Measurements from ENCODE around the gene DLL1.

Gene DLL1

GRCh38 chr6:170283212-170284081, 7.4 kb downstream of the DLL1 start:
- no peak for FAIRE-seq

GRCh38 chr6:170282512-170283158, 8.2 kb downstream of the DLL1 start:
- no peak for FAIRE-seq
- DNase-seq (ENCODE audit: insufficient read length, low spot score), result no peak

More at GRCh38 chr6:170283212-170284081, 7.4 kb downstream of the DLL1 start:
- no peak for DNase-seq (ENCODE audit: insufficient read length, low spot score)

- no peak for DNase-seq (ENCODE audit: insufficient read length, low spot score)
- FAIRE-seq, result no peak
These were observed 9.3 kb downstream of the DLL1 start for GRCh38 chr6:170281331-170282292.

- DNase-seq (ENCODE audit: insufficient read length, low spot score), result no peak
- no peak for FAIRE-seq
These were observed 10.2 kb downstream of the DLL1 start for GRCh38 chr6:170280689-170281045.

GRCh38 chr6:170279977-170280688, 10.7 kb downstream of the DLL1 start:
- DNase-seq (ENCODE audit: insufficient read length, low spot score) (no peak), FAIRE-seq (no peak)

- FAIRE-seq (no peak), DNase-seq (ENCODE audit: insufficient read length, low spot score) (no peak)
These were observed 11.5 kb downstream of the DLL1 start for GRCh38 chr6:170279426-170279825.

GRCh38 chr6:170278743-170279094, 12.2 kb downstream of the DLL1 start:
- DNase-seq (ENCODE audit: insufficient read length, low spot score), result no peak
- FAIRE-seq, result no peak

GRCh38 chr6:170277893-170278742, 12.8 kb downstream of the DLL1 start:
- DNase-seq (ENCODE audit: insufficient read length, low spot score) (no peak), FAIRE-seq (no peak)

- DNase-seq (ENCODE audit: insufficient read length, low spot score) (no peak), FAIRE-seq (no peak)
These were observed 14.4 kb downstream of the DLL1 start for GRCh38 chr6:170276369-170277057.

GRCh38 chr6:170274713-170275560, 15.9 kb downstream of the DLL1 start:
- FAIRE-seq, result no peak
- DNase-seq (ENCODE audit: insufficient read length, low spot score), result no peak

- FAIRE-seq (no peak), DNase-seq (ENCODE audit: insufficient read length, low spot score) (no peak)
These were observed 17.2 kb downstream of the DLL1 start for GRCh38 chr6:170273681-170274080.

GRCh38 chr6:170273191-170273590, 17.7 kb downstream of the DLL1 start:
- FAIRE-seq (no peak), DNase-seq (ENCODE audit: insufficient read length, low spot score) (no peak)

- DNase-seq (ENCODE audit: insufficient read length, low spot score), result no peak
- FAIRE-seq, result no peak
These were observed 18.4 kb downstream of the DLL1 start for GRCh38 chr6:170272341-170273065.

GRCh38 chr6:170271771-170272314, 19.0 kb downstream of the DLL1 start:
- DNase-seq (ENCODE audit: insufficient read length, low spot score) (no peak), FAIRE-seq (no peak)

GRCh38 chr6:170270984-170271593, 19.8 kb downstream of the DLL1 start:
- FAIRE-seq (no peak), DNase-seq (ENCODE audit: insufficient read length, low spot score) (no peak)

GRCh38 chr6:170269846-170270541, 20.9 kb downstream of the DLL1 start:
- FAIRE-seq, result no peak

More at GRCh38 chr6:170269846-170270541, 20.9 kb downstream of the DLL1 start:
- DNase-seq (ENCODE audit: insufficient read length, low spot score), result no peak
